Activated B cell treated with CpG ODN at 0.5 μM for 24 hours (primary cell): ENCODE results near the gene CKS1B. TPM values are rescaled to one million over a fixed set of nuclear protein-coding genes. Genes with fewer than 3 reads are reported as not detected.

Experiments
- ATAC-seq: fragments of 200-7000 bp; cut with Tn5 transposase; one replicate; pipeline ENCODE4 v1.10.0; 2021; ENCODE audit warnings: low read depth, mild to moderate bottlenecking, moderate library complexity
- CTCF ChIA-PET: fragments of 350-600 bp; sonication (Branson Sonifier 250); formaldehyde crosslinking; loops from one replicate; lab custom pipeline; 2021; ENCODE audit warnings: antibody characterized with exemption; lab: Charles Lee
- POLR2A ChIA-PET: fragments of 350-600 bp; sonication (Branson Sonifier 250); formaldehyde crosslinking; loops from one replicate; lab custom pipeline; 2021; ENCODE audit warnings: antibody characterized with exemption; lab: Charles Lee
- DNase-seq: peaks from one replicate; pipeline ENCODE4 v3.0.0; 2022
- H3K27ac Mint-ChIP-seq: one replicate; pipeline ENCODE4 v1.8.0; 2020; ENCODE audit warnings: mixed read lengths
- H3K27me3 Mint-ChIP-seq: one replicate; pipeline ENCODE4 v1.8.0; 2021; ENCODE audit warnings: mixed read lengths
- H3K36me3 Mint-ChIP-seq: one replicate; pipeline ENCODE4 v1.8.0; 2021; ENCODE audit warnings: low read depth, mixed read lengths
- H3K4me1 Mint-ChIP-seq: one replicate; pipeline ENCODE4 v1.8.0; 2021; ENCODE audit warnings: mixed read lengths
- H3K4me3 Mint-ChIP-seq: one replicate; pipeline ENCODE4 v1.8.0; 2020; ENCODE audit warnings: mild to moderate bottlenecking, mixed read lengths
- H3K9me3 Mint-ChIP-seq: one replicate; pipeline ENCODE4 v1.8.0; 2020; ENCODE audit warnings: mixed read lengths
- CTCF ChIP-seq: fragments of 200-600 bp; IDR thresholded peaks from one replicate; pipeline ENCODE4 v1.8.0; 2022; ENCODE audit warnings: antibody characterized with exemption, mild to moderate bottlenecking
- intact Hi-C: fragments of 100-400 bp; cut with micrococcal nuclease; formaldehyde crosslinking; loops from one replicate; pipeline ENCODE4 v1.15.1; 2024
- total RNA-seq: library from RNA; stranded (reverse); gene quantifications from 2 replicates; pipeline ENCODE4 v1.2.3, GENCODE V29; 2022

Gene CKS1B
- total RNA-seq, 1 donor from 2014 or later: 25.3 TPM

GRCh38 chr1:154962795-154963330 lies 11.6 kb upstream of the CKS1B start:
- Mint-ChIP-seq H3K9me3 (no peaks in the 10 kb centered on the region), H3K36me3 (peaks cover 65% of the 10 kb centered on the region), H3K4me3 (peak overlapping the region; percentile 84), H3K27ac (peak overlapping the region; percentile 86), H3K27me3 (no peaks in the 10 kb centered on the region), H3K4me1 (peaks cover 39% of the 10 kb centered on the region)
- intact Hi-C loops: loop anchor here (1.0 kb wide), 1 partner anchor 54 kb away; no protein-coding TSS in a partner anchor
- no peak for ATAC-seq
- POLR2A ChIA-PET: interaction anchor here (0.6 to 0.7 kb wide), 2 partner anchors 27 to 33 kb away, joined by 3 to 5 read pairs; partner anchors contain the start of gene PMVK
- TF ChIP-seq CTCF: no peak
- no peak for DNase-seq
- CTCF ChIA-PET: interaction anchor here (1.6 to 3.2 kb wide), 5 partner anchors 9 to 99 kb away, joined by 3 to 26 read pairs (median 11); partner anchors contain the start of genes CKS1B and SHC1

GRCh38 chr1:154963643-154964042 lies 10.8 kb upstream of the CKS1B start:
- ATAC-seq: no peak
- DNase-seq: no peak
- no peak overlapping the region for H3K4me3 Mint-ChIP-seq
- ChIA-PET POLR2A (interaction anchor here (0.7 to 2.6 kb wide), 3 partner anchors 9 to 108 kb away, joined by 3 to 14 read pairs (median 4); partner anchors contain the start of gene CKS1B), CTCF (interaction anchor here (3.2 kb wide), 2 partner anchors 8 to 54 kb away, joined by 11 to 26 read pairs; partner anchors contain the start of gene SHC1)
- TF ChIP-seq CTCF: no peak
- H3K9me3 Mint-ChIP-seq: no peaks in the 10 kb centered on the region
- intact Hi-C loops: no loop called here
- no peaks in the 10 kb centered on the region for H3K27me3 Mint-ChIP-seq
- peaks cover 68% of the 10 kb centered on the region for H3K36me3 Mint-ChIP-seq
- H3K27ac Mint-ChIP-seq: no peak overlapping the region
- H3K4me1 Mint-ChIP-seq: peaks cover 35% of the 10 kb centered on the region

GRCh38 chr1:154964359-154964758 lies 10.1 kb upstream of the CKS1B start:
- Mint-ChIP-seq H3K27me3 (no peaks in the 10 kb centered on the region), H3K27ac (no peak overlapping the region), H3K36me3 (peaks cover 73% of the 10 kb centered on the region), H3K9me3 (no peaks in the 10 kb centered on the region), H3K4me1 (peaks cover 35% of the 10 kb centered on the region), H3K4me3 (no peak overlapping the region)
- DNase-seq (no peak), ATAC-seq (no peak)
- TF ChIP-seq CTCF: no peak
- CTCF ChIA-PET: interaction anchor here (0.9 kb wide), 1 partner anchor 55 kb away, joined by 3 read pairs; no protein-coding TSS in a partner anchor
- POLR2A ChIA-PET: interaction anchor here (0.7 to 2.6 kb wide), 3 partner anchors 8 to 108 kb away, joined by 3 to 14 read pairs (median 4); partner anchors contain the start of gene CKS1B
- intact Hi-C loops: no loop called here

- H3K4me3 Mint-ChIP-seq: no peak overlapping the region
- no peak for TF ChIP-seq CTCF
- no peaks in the 10 kb centered on the region for H3K9me3 Mint-ChIP-seq
- CTCF ChIA-PET: interaction anchor here (1.7 kb wide), 1 partner anchor 52 kb away, joined by 6 read pairs; no protein-coding TSS in a partner anchor
- H3K27me3 Mint-ChIP-seq: no peaks in the 10 kb centered on the region
- peaks cover 72% of the 10 kb centered on the region for H3K36me3 Mint-ChIP-seq
- DNase-seq (no peak), ATAC-seq (no peak)
- H3K27ac Mint-ChIP-seq: no peak overlapping the region
- peaks cover 30% of the 10 kb centered on the region for H3K4me1 Mint-ChIP-seq
- intact Hi-C loops: no loop called here
- POLR2A ChIA-PET: interaction anchor here (1.0 to 2.6 kb wide), 3 partner anchors 8 to 10 kb away, joined by 3 to 14 read pairs (median 6); partner anchors contain the start of genes CKS1B and PBXIP1
Measured at GRCh38 chr1:154966111-154966510, 8.4 kb upstream of the CKS1B start.

- CTCF ChIA-PET: interaction anchor here (1.1 kb wide), 1 partner anchor 50 kb away, joined by 3 read pairs; no protein-coding TSS in a partner anchor
- H3K27ac Mint-ChIP-seq: no peak overlapping the region
- H3K27me3 Mint-ChIP-seq: no peaks in the 10 kb centered on the region
- DNase-seq: no peak
- no peak for ATAC-seq
- intact Hi-C loops: no loop called here
- TF ChIP-seq CTCF: no peak
- H3K4me1 Mint-ChIP-seq: peaks cover 37% of the 10 kb centered on the region
- H3K4me3 Mint-ChIP-seq: no peak overlapping the region
- POLR2A ChIA-PET: no interaction called here
- peaks cover 75% of the 10 kb centered on the region for H3K36me3 Mint-ChIP-seq
- H3K9me3 Mint-ChIP-seq: no peaks in the 10 kb centered on the region
Measured at GRCh38 chr1:154967331-154967950, 7.0 kb upstream of the CKS1B start.
